H1 (cell line): ENCODE results near the gene GADL1. TPM values are rescaled to one million over a fixed set of nuclear protein-coding genes. Genes with fewer than 3 reads are reported as not detected.

ENCODE experiments used
- CTCF ChIA-PET: fragments of 300-600 bp; sonication (Branson Sonifier 250); formaldehyde crosslinking; loops from one replicate; lab custom pipeline; 2021; ENCODE audit not compliant: partially characterized antibody; lab: Charles Lee
- POLR2A ChIA-PET: fragments of 300-600 bp; sonication (Branson Sonifier 250); formaldehyde crosslinking; loops from one replicate; lab custom pipeline; 2021; ENCODE audit warnings: inconsistent platforms; ENCODE audit not compliant: partially characterized antibody; lab: Charles Lee
- DNase-seq, 2 experiments: peaks; one replicate each; pipeline versions ENCODE4 v3.0.0 to v3.0.0-alpha.2; 2010 to 2022; ENCODE audit warnings: low spot score in 2 of 2, low read depth in 1 of 2, mixed read lengths in 1 of 2
- FAIRE-seq: peaks from 2 replicates; lab custom pipeline; 2011; peaks lifted over from hg19 to GRCh38; lab: Jason Lieb, UNC
- H2AFZ ChIP-seq: 2 replicates; pipeline ENCODE4 v1.8.1; 2012; ENCODE audit warnings: low read length, inconsistent platforms
- H2AK5ac ChIP-seq: 2 replicates; pipeline ENCODE4 v1.6.1; 2013; ENCODE audit warnings: low read depth, low read length
- H2BK120ac ChIP-seq: replicated peaks from 2 replicates; pipeline ENCODE3; 2013; ENCODE audit warnings: low read depth, low read length, inconsistent platforms
- H2BK12ac ChIP-seq: 2 replicates; pipeline ENCODE4 v1.6.1; 2013; ENCODE audit warnings: low read depth, low read length
- H2BK15ac ChIP-seq: 2 replicates; pipeline ENCODE4 v1.6.1; 2013; ENCODE audit warnings: low read length
- H2BK20ac ChIP-seq: 2 replicates; pipeline ENCODE4 v1.6.1; 2013; ENCODE audit warnings: low read length
- H2BK5ac ChIP-seq: 2 replicates; pipeline ENCODE4 v1.6.1; 2013; ENCODE audit warnings: low read depth, low read length
- H3K14ac ChIP-seq: 2 replicates; pipeline ENCODE4 v1.6.1; 2013; ENCODE audit warnings: inconsistent platforms; ENCODE audit not compliant: insufficient read length
- H3K18ac ChIP-seq: 2 replicates; pipeline ENCODE4 v1.6.1; 2013; ENCODE audit warnings: low read length; ENCODE audit errors: extremely low read depth
- H3K23ac ChIP-seq: 2 replicates; pipeline ENCODE4 v1.6.1; 2013; ENCODE audit warnings: inconsistent platforms; ENCODE audit not compliant: insufficient read length
- H3K23me2 ChIP-seq: 2 replicates; pipeline ENCODE4 v1.6.1; 2013; ENCODE audit warnings: low read depth, low read length
- H3K27ac ChIP-seq: 2 replicates; pipeline ENCODE4 v1.6.1; 2011; ENCODE audit warnings: low read depth, low read length, inconsistent platforms
- H3K27me3 ChIP-seq, 4 experiments: replicated peaks in 1 of 4; 1 replicate in 1 of 4; 2 replicates in 3 of 4; pipeline versions ENCODE4 v1.6.1 to v1.8.1; 2011 to 2013; ENCODE audit warnings: low read length in 3 of 4, mild to moderate bottlenecking in 3 of 4, inconsistent platforms in 2 of 4, mixed read lengths in 2 of 4, moderate library complexity in 1 of 4; ENCODE audit not compliant: control insufficient read depth in 3 of 4, insufficient read depth in 3 of 4; ENCODE audit errors: extremely low read depth in 1 of 4
- H3K36me3 ChIP-seq, 4 experiments: 2 replicates each; pipeline versions ENCODE4 v1.6.1 to v1.8.1; 2011 to 2013; ENCODE audit warnings: mild to moderate bottlenecking in 4 of 4, low read length in 3 of 4, moderate library complexity in 2 of 4, control low read depth in 1 of 4, inconsistent platforms in 1 of 4; ENCODE audit not compliant: insufficient read depth in 4 of 4, control insufficient read depth in 2 of 4
- H3K4ac ChIP-seq: replicated peaks from 2 replicates; pipeline ENCODE3; 2013; ENCODE audit warnings: low read length, low read depth, mixed read lengths, inconsistent platforms; ENCODE audit not compliant: insufficient read length
- H3K4me1 ChIP-seq, 4 experiments: replicated peaks in 1 of 4; 1 replicate in 1 of 4; 2 replicates in 3 of 4; pipeline versions ENCODE4 v1.6.1 to v1.8.1; 2011 to 2013; ENCODE audit warnings: low read length in 3 of 4, inconsistent platforms in 2 of 4, mixed read lengths in 1 of 4; ENCODE audit not compliant: insufficient read depth in 4 of 4, control insufficient read depth in 3 of 4
- H3K4me2 ChIP-seq, 2 experiments: 2 replicates each; pipeline versions ENCODE4 v1.6.1 to v1.8.1; 2011 to 2013; ENCODE audit warnings: low read depth in 2 of 2, low read length in 2 of 2, control low read depth in 1 of 2, inconsistent platforms in 1 of 2, mild to moderate bottlenecking in 1 of 2; ENCODE audit not compliant: insufficient read depth in 1 of 2
- H3K4me3 ChIP-seq, 4 experiments: fragments of 200-600, 300-600 bp in 1 of 4; sonication (generic), shearing (Covaris generic), sonication (Bioruptor Twin) in 1 of 4; 2 replicates each; pipeline versions ENCODE4 v1.5.1 to v1.8.1; 2011 to 2016; ENCODE audit warnings: low read length in 4 of 4, low read depth in 3 of 4, control low read depth in 2 of 4, inconsistent platforms in 2 of 4, mild to moderate bottlenecking in 2 of 4, mixed read lengths in 1 of 4, moderate library complexity in 1 of 4; ENCODE audit not compliant: insufficient read depth in 2 of 4; ENCODE audit errors: extremely low read depth in 1 of 4
- H3K56ac ChIP-seq: replicated peaks from 2 replicates; pipeline ENCODE3; 2013; ENCODE audit warnings: low read depth, mild to moderate bottlenecking, mixed read lengths, low read length, inconsistent platforms; ENCODE audit not compliant: insufficient read length
- H3K79me1 ChIP-seq: 2 replicates; pipeline ENCODE4 v1.6.1; 2013; ENCODE audit warnings: low read depth, low read length, control low read depth
- H3K79me2 ChIP-seq, 2 experiments: 2 replicates each; pipeline versions ENCODE4 v1.6.1 to v1.8.1; 2012 to 2013; ENCODE audit warnings: low read length in 2 of 2, mild to moderate bottlenecking in 2 of 2, inconsistent platforms in 1 of 2; ENCODE audit not compliant: insufficient read depth in 2 of 2, control insufficient read depth in 1 of 2
- H3K9ac ChIP-seq, 4 experiments: replicated peaks in 1 of 4; 1 replicate in 1 of 4; 2 replicates in 3 of 4; pipeline versions ENCODE4 v1.6.1 to v1.8.1; 2011 to 2013; ENCODE audit warnings: low read depth in 3 of 4, low read length in 3 of 4, control low read depth in 2 of 4, mild to moderate bottlenecking in 2 of 4, moderate library complexity in 2 of 4, inconsistent platforms in 1 of 4; ENCODE audit errors: extremely low read depth in 1 of 4
- H3K9me3 ChIP-seq, 2 experiments: 2 replicates each; pipeline versions ENCODE4 v1.6.1 to v1.8.1; 2012 to 2013; ENCODE audit warnings: mild to moderate bottlenecking in 2 of 2, moderate library complexity in 2 of 2, control low read depth in 1 of 2, inconsistent platforms in 1 of 2, low read depth in 1 of 2, low read length in 1 of 2, mixed read lengths in 1 of 2; ENCODE audit not compliant: insufficient read depth in 2 of 2
- H4K20me1 ChIP-seq, 2 experiments: replicated peaks in 1 of 2; 2 replicates each; pipeline versions ENCODE3 to v1.8.1; 2011 to 2013; ENCODE audit warnings: inconsistent platforms in 2 of 2, low read length in 2 of 2, mild to moderate bottlenecking in 1 of 2; ENCODE audit not compliant: insufficient read depth in 2 of 2, control insufficient read depth in 1 of 2
- H4K5ac ChIP-seq: 2 replicates; pipeline ENCODE4 v1.6.1; 2013; ENCODE audit warnings: low read length, low read depth, mixed read lengths, inconsistent platforms; ENCODE audit not compliant: insufficient read length
- H4K8ac ChIP-seq: 2 replicates; pipeline ENCODE4 v1.8.0; 2013; ENCODE audit warnings: mild to moderate bottlenecking, moderate library complexity, low read length, inconsistent platforms; ENCODE audit not compliant: insufficient read depth; ENCODE audit errors: extremely low read depth
- H4K91ac ChIP-seq: replicated peaks from 2 replicates; pipeline ENCODE3; 2013; ENCODE audit warnings: low read length, mixed read lengths, inconsistent platforms; ENCODE audit not compliant: insufficient read length
- JUND ChIP-seq: IDR thresholded peaks from 2 replicates; pipeline ENCODE4 v1.6.1; 2011; ENCODE audit warnings: mild to moderate bottlenecking, improper control_type of control experiment, low read length
- WGBS, 2 experiments: shearing (Covaris generic) in 1 of 2; methylation state at CpG; one replicate each; pipeline versions ENCODE4 v1.1.6 to v1.1.7; 2013 to 2015; ENCODE audit warnings: low lambda C conversion rate in 2 of 2, mixed read lengths in 2 of 2, inconsistent platforms in 1 of 2, low coverage in 1 of 2, missing lambda C conversion rate in 1 of 2; ENCODE audit not compliant: insufficient replicate concordance in 2 of 2, insufficient coverage in 1 of 2, insufficient read length in 1 of 2; ENCODE audit errors: extremely low coverage in 1 of 2, missing lambda C conversion rate in 1 of 2; 5-methylcytosine and 5-hydroxymethylcytosine counted together
- polyA plus RNA-seq, 7 experiments: library from polyadenylated mRNA; depleted of rRNA in 3 of 7; stranded (reverse) in 5 of 7; unstranded in 2 of 7; fragments of >200 nt in 5 of 7; fragments of 200-250 nt in 2 of 7; gene quantifications; 1 replicate in 5 of 7; 2 replicates in 1 of 7; 4 replicates in 1 of 7; pipeline versions ENCODE4 v1.2.1 to v1.2.3, GENCODE V29; 2011 to 2013; ENCODE audit warnings: missing spikeins in 2 of 7, mixed read lengths in 2 of 7
- total RNA-seq: library from RNA; stranded (reverse); fragmentation: NEBNext Ultra II Directional; extraction: Animal tissue kit (Norgen Biotek cat#: 25700); gene quantifications from 2 replicates; pipeline ENCODE4 v1.2.1, GENCODE V29; 2021

The GADL1 gene
- total and polyA plus RNA-seq, 2 of the 8 experiments (the other 6 are each of a cell fraction or from before 2014, with no cell fraction given): 0.03 to 0.30 TPM

DNA sequence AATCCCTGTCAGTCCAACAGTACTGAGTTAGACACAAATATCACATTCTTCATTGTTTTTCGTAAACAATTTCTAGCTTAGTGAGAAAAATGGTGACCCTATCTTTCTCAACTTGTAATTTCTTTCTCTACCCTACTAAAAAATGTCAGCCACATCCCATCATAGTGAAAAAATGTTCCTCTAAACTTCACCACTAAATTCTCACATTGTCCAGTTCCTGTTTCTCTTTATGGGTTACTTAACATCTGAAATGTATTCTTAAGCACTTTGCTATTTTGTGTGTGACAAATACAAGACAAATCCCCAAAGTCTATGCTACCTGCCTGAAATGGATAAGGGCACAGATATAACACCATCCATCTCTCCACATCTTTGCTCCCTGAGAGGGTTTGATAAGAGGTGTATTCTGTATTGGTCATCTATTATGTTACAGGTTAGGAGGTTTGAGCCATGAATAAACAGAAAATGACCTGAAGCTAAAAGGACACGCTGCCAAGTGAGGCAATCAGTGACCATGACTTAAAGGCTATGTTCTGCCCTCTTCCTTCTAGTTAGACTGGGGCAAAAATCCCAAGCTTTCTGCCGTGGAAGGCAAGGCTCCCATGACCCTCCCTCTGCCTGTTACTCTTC, 118.2 kb downstream of the GADL1 start:
- no peaks in the 10 kb centered on the region for H4K20me1 ChIP-seq
- no peak overlapping the region for H3K9ac ChIP-seq
- no peak for TF ChIP-seq JUND
- H3K23ac ChIP-seq: no peak overlapping the region
- H4K8ac ChIP-seq: no peak overlapping the region
- H2AFZ ChIP-seq: no peak overlapping the region
- H4K5ac ChIP-seq: no peak overlapping the region
- no peak overlapping the region for H3K4me3 ChIP-seq
- WGBS, 2 experiments: 86% methylated on average over 3 of the region's 3 CpGs; no CpG with 5 or more reads in 1 of the 2 experiments
- no peaks in the 10 kb centered on the region for H3K79me1 ChIP-seq
- H2BK120ac ChIP-seq: no peak overlapping the region
- ChIA-PET POLR2A (no interaction called here), CTCF (interaction anchor here (0.6 to 1.4 kb wide), 6 partner anchors 9 to 607 kb away, joined by 3 to 4 read pairs (median 4); no protein-coding TSS in a partner anchor)
- no peak overlapping the region for H3K56ac ChIP-seq
- H3K79me2 ChIP-seq: no peaks in the 10 kb centered on the region
- H2AK5ac ChIP-seq: no peak overlapping the region
- no peaks in the 10 kb centered on the region for H3K4me1 ChIP-seq
- H3K18ac ChIP-seq: no peak overlapping the region
- no peak overlapping the region for H2BK20ac ChIP-seq
- no peak overlapping the region for H3K14ac ChIP-seq
- H3K4me2 ChIP-seq: no peak overlapping the region
- no peak overlapping the region for H2BK12ac ChIP-seq
- H3K27me3 ChIP-seq: no peaks in the 10 kb centered on the region
- no peaks in the 10 kb centered on the region for H3K23me2 ChIP-seq
- DNase-seq: no peak
- H3K9me3 ChIP-seq: no peaks in the 10 kb centered on the region
- no peak overlapping the region for H3K27ac ChIP-seq
- no peak overlapping the region for H4K91ac ChIP-seq
- H3K36me3 ChIP-seq: no peaks in the 10 kb centered on the region
- H3K4ac ChIP-seq: no peak overlapping the region
- no peak overlapping the region for H2BK15ac ChIP-seq
- no peak overlapping the region for H2BK5ac ChIP-seq
- FAIRE-seq: no peak
